ENCODE data around the gene BRD7. TPM values are rescaled to one million over a fixed set of nuclear protein-coding genes. Genes with fewer than 3 reads are reported as not detected.

BRD7 gene
- total and polyA plus RNA-seq, 2 donors (not counting 3 experiments of a cell fraction or from before 2014, with no cell fraction given), result 17.1 to 69.1 TPM

- dilution Hi-C loops (cut with MboI; ENCODE audit: extremely low pct_ligation_motif_present, low sequenced_read_pairs), result no loop called here
- intact Hi-C loops (cut with micrococcal nuclease), result no loop called here
- H3K9me1 ChIP-seq (replicated peaks; ENCODE audit: control insufficient read depth, extremely low read depth, insufficient read depth, low read length), result no peaks in the 10 kb centered on the region
- no peak for FAIRE-seq
- no peaks in the 10 kb centered on the region for H3K79me2 ChIP-seq (ENCODE audit: control insufficient read depth, insufficient read depth, low read length)
- H2AFZ ChIP-seq (ENCODE audit: low read depth, low read length), result no peak overlapping the region
- no peak overlapping the region for H3K4me3 ChIP-seq (replicated peaks in 1 of 3; ENCODE audit: insufficient read depth in 1 of 3, low read depth in 1 of 3, low read length in 3 of 3)
- TF ChIP-seq POLR2AphosphoS5 (IDR thresholded peaks at IDR 0.05; ENCODE audit: insufficient read depth, low read depth, low read length), result no peak
- no peak for TF ChIP-seq EZH2 (IDR thresholded peaks at IDR 0.05; ENCODE audit: borderline replicate concordance, low read depth, low read length, severe bottlenecking)
- TF ChIP-seq FOS (IDR thresholded peaks at IDR 0.05; ENCODE audit: borderline replicate concordance, insufficient read depth, low read length), result no peak
- no peak for TF ChIP-seq CTCF (IDR thresholded peaks at IDR 0.05; ENCODE audit: extremely low read depth in 1 of 2, insufficient read depth in 1 of 2, low read depth in 1 of 2, low read length in 2 of 2)
- no peak for TF ChIP-seq MAX (IDR thresholded peaks at IDR 0.05; ENCODE audit: insufficient read depth, insufficient read length)
- TF ChIP-seq MYC (IDR thresholded peaks at IDR 0.05; ENCODE audit: low read depth, low read length), result no peak
- no peak for TF ChIP-seq JUN (IDR thresholded peaks at IDR 0.05; ENCODE audit: borderline replicate concordance, insufficient read depth, insufficient read length, low read depth)
- no peak overlapping the region for H3K27ac ChIP-seq (ENCODE audit: insufficient read depth, low read depth, low read length)
- H3K4me2 ChIP-seq (ENCODE audit: insufficient read depth, low read length), result no peak overlapping the region
- ChIA-PET POLR2A (no interaction called here), CTCF (interaction anchor here (0.6 to 1.1 kb wide), 6 partner anchors 10 to 856 kb away, joined by 3 to 5 read pairs (median 3); partner anchors contain the start of gene CNEP1R1)
- H3K9me3 ChIP-seq (replicated peaks; ENCODE audit: control insufficient read depth, insufficient read depth, low read length), result no peaks in the 10 kb centered on the region
- no peaks in the 10 kb centered on the region for H3K4me1 ChIP-seq (ENCODE audit: control insufficient read depth, extremely low read depth, insufficient read depth, low read length)
- H3K9ac ChIP-seq (replicated peaks; ENCODE audit: extremely low read depth, insufficient read depth, low read length), result no peak overlapping the region
- no peaks in the 10 kb centered on the region for H3K27me3 ChIP-seq (ENCODE audit: control insufficient read depth in 2 of 2, insufficient read depth in 2 of 2, low read length in 2 of 2)
- no peaks in the 10 kb centered on the region for H4K20me1 ChIP-seq (replicated peaks; ENCODE audit: control insufficient read depth, extremely low read depth, insufficient read depth, low read length)
- H3K36me3 ChIP-seq (ENCODE audit: control insufficient read depth in 2 of 2, extremely low read depth in 1 of 2, insufficient read depth in 2 of 2, low read length in 2 of 2), result no peaks in the 10 kb centered on the region
- BruUV-seq (replicated peaks), result no TSS peak
- no peak for DNase-seq (ENCODE audit: low read depth, low spot score)
These were observed 94.3 kb downstream of the BRD7 start for GRCh38 chr16:50274326-50275097.
